NT2/D1 (cell line): Measurements from ENCODE around the gene GULP1.

ENCODE experiments used
- SUZ12 ChIP-seq: IDR thresholded peaks from 2 replicates; pipeline ENCODE4 v1.6.1; 2011; ENCODE audit not compliant: insufficient read length, insufficient read depth; ENCODE audit errors: extremely low read depth
- YY1 ChIP-seq: IDR thresholded peaks from 2 replicates; pipeline ENCODE4 v1.6.1; 2011; ENCODE audit not compliant: insufficient read length, insufficient read depth
- ZNF274 ChIP-seq: IDR thresholded peaks from 2 replicates; pipeline ENCODE4 v1.6.1; 2011; ENCODE audit warnings: mild to moderate bottlenecking, low read depth, low read length

DNA sequence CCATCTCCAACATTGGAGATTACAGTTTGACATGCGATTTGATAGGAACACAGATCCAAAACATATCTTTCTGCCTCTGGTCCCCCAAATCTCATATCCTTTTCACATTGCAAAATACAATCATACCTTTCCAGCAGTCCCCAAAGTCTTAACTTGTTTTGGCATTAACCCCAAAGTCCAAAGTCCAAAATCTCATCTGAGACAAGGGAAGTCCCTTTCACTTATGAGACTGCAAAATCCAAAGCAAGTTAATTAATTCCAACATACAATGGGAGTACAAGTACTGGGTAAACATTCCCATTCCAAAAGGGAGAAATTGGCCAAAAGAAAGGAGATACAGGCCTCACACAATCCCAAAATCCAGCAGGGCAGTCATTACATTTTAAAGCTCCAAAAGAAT lies 265.4 kb downstream of the GULP1 start:
- no peak for TF ChIP-seq ZNF274
- TF ChIP-seq SUZ12, result no peak
- no peak for TF ChIP-seq YY1
